HL-60 (cell line): ENCODE data around the gene SERPINC1.

Experiments used
- DNase-seq, 2 experiments: peaks; one replicate each; pipeline ENCODE4 v3.0.0-alpha.2; 2010 to 2020; ENCODE audit warnings: low read depth in 1 of 2, low spot score in 1 of 2
- H3K27ac ChIP-seq: fragments of 250-450 bp; sonication (Bioruptor Pico); replicated peaks from 2 replicates; pipeline ENCODE4 v1.5.1; 2020; ENCODE audit warnings: mild to moderate bottlenecking, moderate library complexity
- H3K27me3 ChIP-seq: fragments of 250-450 bp; sonication (Bioruptor Pico); 2 replicates; pipeline ENCODE4 v1.5.1; 2021; ENCODE audit warnings: mild to moderate bottlenecking, moderate library complexity; ENCODE audit not compliant: insufficient read depth, poor library complexity, severe bottlenecking
- H3K4me3 ChIP-seq: replicated peaks from 2 replicates; pipeline ENCODE4 v1.5.1; 2011; ENCODE audit warnings: mild to moderate bottlenecking, control low read depth, low read length; ENCODE audit not compliant: insufficient read depth
- CTCF ChIP-seq: IDR thresholded peaks from one replicate; pipeline ENCODE4 v1.5.1; 2011; ENCODE audit warnings: low read length, control low read depth, inconsistent platforms; ENCODE audit not compliant: insufficient read depth
- GABPA ChIP-seq: IDR thresholded peaks from 2 replicates; pipeline ENCODE4 v1.6.1; 2012; ENCODE audit warnings: low read depth
- POLR2AphosphoS5 ChIP-seq: IDR thresholded peaks from 2 replicates; pipeline ENCODE4 v1.6.1; 2012; ENCODE audit warnings: low read depth
- REST ChIP-seq: IDR thresholded peaks from 2 replicates; pipeline ENCODE4 v1.6.1; 2012; ENCODE audit warnings: low read depth; ENCODE audit not compliant: insufficient replicate concordance
- SPI1 ChIP-seq: IDR thresholded peaks from 2 replicates; pipeline ENCODE4 v1.6.1; 2012; ENCODE audit warnings: low read depth, mild to moderate bottlenecking, borderline replicate concordance

SERPINC1 gene

GRCh38 chr1:173867753-173868265, 49.3 kb downstream of the SERPINC1 start, which contains the start of gene GAS5:
Gene GAS5, minus strand, starts transcription at chr1:173867989.
- no peaks in the 10 kb centered on the region for H3K27me3 ChIP-seq
- DNase-seq = peak; percentile 99 to 100
- H3K4me3 ChIP-seq = peak within 1 kb of the TSS; percentile 82
- peak; percentile 85 for TF ChIP-seq REST
- no peak for TF ChIP-seq SPI1
- TF ChIP-seq POLR2AphosphoS5 = peak; percentile 99
- peak within 1 kb of the TSS; percentile 93 for H3K27ac ChIP-seq

- Histone ChIP-seq H3K4me3 (peak overlapping the region; percentile 60), H3K27me3 (no peaks in the 10 kb centered on the region), H3K27ac (peak overlapping the region; percentile 93)
- DNase-seq = no peak
- TF ChIP-seq CTCF (no peak), GABPA (no peak), POLR2AphosphoS5 (no peak; the same call in 1 of the 2 replicates), REST (no peak), SPI1 (no peak)
Observed at GRCh38 chr1:173867141-173867752, 49.9 kb downstream of the SERPINC1 start.

DNA sequence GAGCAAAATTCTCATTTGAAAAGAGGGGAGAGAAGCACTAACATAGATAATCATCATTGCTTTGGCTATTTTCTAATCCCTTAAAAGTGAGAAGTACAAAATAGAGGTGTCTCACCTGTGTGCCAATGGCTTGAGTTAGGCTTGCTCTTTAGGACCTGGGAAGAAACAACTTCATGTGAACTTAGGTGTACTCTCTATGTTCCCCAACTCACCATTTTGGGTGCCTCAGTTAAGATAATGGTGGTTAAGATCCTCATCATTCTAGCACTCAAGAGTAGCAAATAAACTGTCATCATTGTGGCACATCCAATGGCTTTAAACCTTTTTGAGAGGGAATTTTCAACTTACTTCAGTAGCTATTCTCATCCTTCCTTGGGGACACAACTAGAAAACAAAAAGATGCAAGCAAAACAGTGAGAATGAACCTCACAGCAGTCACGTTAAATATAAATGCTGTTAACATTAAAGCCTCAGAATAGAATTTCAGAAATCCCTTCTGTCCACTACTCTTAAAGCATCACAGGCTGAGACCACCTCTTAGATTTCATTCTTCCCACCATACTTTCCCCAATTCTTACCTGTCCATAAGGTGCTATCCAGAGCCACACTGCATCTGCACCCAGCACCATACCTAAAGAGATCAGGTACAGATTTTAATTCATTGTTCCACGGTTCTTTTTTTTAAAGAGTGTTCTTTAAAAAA, 50.6 kb downstream of the SERPINC1 start:
- TF ChIP-seq CTCF (no peak), SPI1 (no peak), POLR2AphosphoS5 (no peak), GABPA (no peak)
- H3K27me3 ChIP-seq = no peaks in the 10 kb centered on the region
- no peak for DNase-seq
- H3K27ac ChIP-seq = peak overlapping the region; percentile 93
- H3K4me3 ChIP-seq = peak overlapping the region; percentile 60

DNA sequence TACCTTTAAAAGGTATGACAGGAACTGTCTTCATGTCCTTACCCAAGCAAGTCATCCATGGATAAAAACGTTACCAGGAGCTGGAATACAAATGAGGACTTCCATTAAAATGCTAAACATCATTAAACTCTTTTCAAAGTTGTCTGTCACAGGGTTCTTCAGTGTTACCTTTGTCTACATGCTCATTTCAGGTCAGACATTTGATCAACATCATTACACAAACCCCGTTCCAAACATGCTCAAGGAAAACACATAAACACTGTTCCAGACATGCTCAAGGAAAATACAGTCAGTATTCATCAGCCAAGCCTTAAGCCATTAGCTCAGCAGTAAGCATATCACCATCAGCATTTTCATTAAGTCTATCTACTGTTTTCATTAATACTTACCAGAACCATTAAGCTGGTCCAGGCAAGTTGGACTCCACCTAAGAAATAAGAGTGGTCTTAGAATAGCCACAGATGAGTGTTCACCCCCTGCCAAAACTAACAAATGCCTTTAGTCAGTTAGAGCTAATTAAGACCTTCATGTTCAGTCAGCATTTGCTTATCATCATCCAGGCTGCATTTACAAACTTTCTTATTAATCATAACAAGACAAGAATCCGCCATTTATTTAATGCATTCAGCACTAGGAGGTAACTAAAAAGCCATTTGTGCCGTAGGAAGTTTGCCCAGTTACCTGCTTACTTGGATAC, 51.5 kb downstream of the SERPINC1 start:
- DNase-seq = peak in 1 of 2 experiments; percentile 47
- peak overlapping the region; percentile 93 for H3K27ac ChIP-seq
- TF ChIP-seq SPI1 = no peak
- no peak for TF ChIP-seq CTCF
- TF ChIP-seq GABPA = no peak
- no peak for TF ChIP-seq REST
- no peak for TF ChIP-seq POLR2AphosphoS5
- H3K4me3 ChIP-seq = peak overlapping the region; percentile 60
- H3K27me3 ChIP-seq = no peaks in the 10 kb centered on the region
